Trophoblast cell (in vitro differentiated cells and primary cell): Measurements from ENCODE around the gene ADAMTSL1.

Source experiments
- DNase-seq, 2 donors: peaks; one replicate each; pipeline ENCODE4 v3.0.0-alpha.2; 2016
- H2AFZ ChIP-seq: 2 replicates; pipeline ENCODE4 v1.6.1; 2013; ENCODE audit warnings: low read length, moderate library complexity, mild to moderate bottlenecking; ENCODE audit not compliant: insufficient read depth, poor library complexity
- H2AK5ac ChIP-seq: 2 replicates; pipeline ENCODE4 v1.6.1; 2013; ENCODE audit warnings: mild to moderate bottlenecking, low read length
- H2BK120ac ChIP-seq: 2 replicates; pipeline ENCODE4 v1.6.1; 2013; ENCODE audit warnings: low read length, mild to moderate bottlenecking, moderate library complexity; ENCODE audit not compliant: insufficient read depth, poor library complexity
- H2BK12ac ChIP-seq: 2 replicates; pipeline ENCODE4 v1.6.1; 2013; ENCODE audit warnings: mild to moderate bottlenecking, low read length, moderate library complexity
- H2BK5ac ChIP-seq: 2 replicates; pipeline ENCODE4 v1.6.1; 2013; ENCODE audit warnings: low read length, low read depth, moderate library complexity, mild to moderate bottlenecking; ENCODE audit not compliant: poor library complexity
- H3K14ac ChIP-seq: 2 replicates; pipeline ENCODE4 v1.6.1; 2013; ENCODE audit warnings: mild to moderate bottlenecking, low read length
- H3K18ac ChIP-seq: 2 replicates; pipeline ENCODE4 v1.6.1; 2013; ENCODE audit warnings: mild to moderate bottlenecking, low read length
- H3K23ac ChIP-seq: 2 replicates; pipeline ENCODE4 v1.6.1; 2013; ENCODE audit warnings: low read length
- H3K27ac ChIP-seq: 2 replicates; pipeline ENCODE4 v1.5.1; 2013; ENCODE audit warnings: low read depth, mild to moderate bottlenecking, inconsistent platforms, low read length, moderate library complexity
- H3K27me3 ChIP-seq: 2 replicates; pipeline ENCODE4 v1.6.1; 2013; ENCODE audit warnings: inconsistent platforms, mild to moderate bottlenecking, low read length, moderate library complexity; ENCODE audit not compliant: insufficient read depth
- H3K36me3 ChIP-seq, 2 experiments: 1 replicate in 1 of 2; 2 replicates in 1 of 2; pipeline ENCODE4 v1.6.1; 2013; ENCODE audit warnings: low read length in 2 of 2, mild to moderate bottlenecking in 2 of 2, moderate library complexity in 1 of 2; ENCODE audit not compliant: insufficient read depth in 2 of 2, control insufficient read depth in 1 of 2
- H3K4ac ChIP-seq: 2 replicates; pipeline ENCODE4 v1.6.1; 2013; ENCODE audit warnings: low read depth, mild to moderate bottlenecking, low read length, moderate library complexity
- H3K4me1 ChIP-seq, 2 experiments: 1 replicate in 1 of 2; 2 replicates in 1 of 2; pipeline ENCODE4 v1.6.1; 2013; ENCODE audit warnings: low read length in 2 of 2, mild to moderate bottlenecking in 2 of 2, moderate library complexity in 1 of 2; ENCODE audit not compliant: insufficient read depth in 2 of 2, control insufficient read depth in 1 of 2
- H3K4me2 ChIP-seq: 2 replicates; pipeline ENCODE4 v1.6.1; 2013; ENCODE audit warnings: inconsistent platforms, mild to moderate bottlenecking, low read length, moderate library complexity
- H3K4me3 ChIP-seq: 2 replicates; pipeline ENCODE4 v1.5.1; 2013; ENCODE audit warnings: mild to moderate bottlenecking, low read depth, low read length, inconsistent platforms
- H3K79me1 ChIP-seq: one replicate; pipeline ENCODE4 v1.6.1; 2013; ENCODE audit warnings: low read length
- H3K79me2 ChIP-seq: 2 replicates; pipeline ENCODE4 v1.6.1; 2013; ENCODE audit warnings: low read length, mild to moderate bottlenecking; ENCODE audit not compliant: control insufficient read depth, insufficient read depth, poor library complexity
- H3K9ac ChIP-seq: 2 replicates; pipeline ENCODE4 v1.6.1; 2013; ENCODE audit warnings: mild to moderate bottlenecking, low read length
- H3K9me3 ChIP-seq: 2 replicates; pipeline ENCODE4 v1.6.1; 2013; ENCODE audit warnings: low read depth, mild to moderate bottlenecking, control low read depth, inconsistent platforms, low read length; ENCODE audit not compliant: insufficient read depth
- H4K12ac ChIP-seq: 2 replicates; pipeline ENCODE4 v1.6.1; 2013; ENCODE audit warnings: low read depth, mild to moderate bottlenecking, low read length, moderate library complexity
- H4K8ac ChIP-seq: 2 replicates; pipeline ENCODE4 v1.6.1; 2013; ENCODE audit warnings: low read depth, mild to moderate bottlenecking, low read length, moderate library complexity
- H4K91ac ChIP-seq: one replicate; pipeline ENCODE4 v1.6.1; 2013; ENCODE audit warnings: low read depth, mild to moderate bottlenecking, low read length, moderate library complexity
- WGBS: extraction: QIAGEN DNeasy Blood & Tissue Kit; methylation state at CpG from one replicate; pipeline ENCODE4 v1.1.7; 2013; ENCODE audit warnings: missing lambda C conversion rate; ENCODE audit not compliant: insufficient read length, insufficient coverage; ENCODE audit errors: extremely low coverage; 5-methylcytosine and 5-hydroxymethylcytosine counted together

Gene ADAMTSL1

GRCh38 chr9:18623221-18624079 lies 149.5 kb downstream of the ADAMTSL1 start:
- peak in 1 of 2 donors; percentile 15 for DNase-seq
- H3K9me3 ChIP-seq, result no peaks in the 10 kb centered on the region
- no peaks in the 10 kb centered on the region for H3K79me2 ChIP-seq
- no peak overlapping the region for H3K4ac ChIP-seq
- H3K9ac ChIP-seq, result no peak overlapping the region
- H2BK5ac ChIP-seq, result no peak overlapping the region
- WGBS, result no CpG with 5 or more reads among the region's 4 CpGs
- no peaks in the 10 kb centered on the region for H3K79me1 ChIP-seq
- no peak overlapping the region for H2AK5ac ChIP-seq
- no peak overlapping the region for H3K27ac ChIP-seq
- no peak overlapping the region for H4K8ac ChIP-seq
- H3K18ac ChIP-seq, result no peak overlapping the region
- no peak overlapping the region for H3K14ac ChIP-seq
- H4K12ac ChIP-seq, result no peak overlapping the region
- H2BK120ac ChIP-seq, result no peak overlapping the region
- no peaks in the 10 kb centered on the region for H3K4me1 ChIP-seq
- H2AFZ ChIP-seq, result no peak overlapping the region
- no peak overlapping the region for H4K91ac ChIP-seq
- H3K36me3 ChIP-seq, result no peaks in the 10 kb centered on the region
- H3K27me3 ChIP-seq, result no peaks in the 10 kb centered on the region
- H3K23ac ChIP-seq, result no peak overlapping the region
- no peak overlapping the region for H3K4me3 ChIP-seq
- H2BK12ac ChIP-seq, result no peak overlapping the region
- H3K4me2 ChIP-seq, result no peak overlapping the region

DNA sequence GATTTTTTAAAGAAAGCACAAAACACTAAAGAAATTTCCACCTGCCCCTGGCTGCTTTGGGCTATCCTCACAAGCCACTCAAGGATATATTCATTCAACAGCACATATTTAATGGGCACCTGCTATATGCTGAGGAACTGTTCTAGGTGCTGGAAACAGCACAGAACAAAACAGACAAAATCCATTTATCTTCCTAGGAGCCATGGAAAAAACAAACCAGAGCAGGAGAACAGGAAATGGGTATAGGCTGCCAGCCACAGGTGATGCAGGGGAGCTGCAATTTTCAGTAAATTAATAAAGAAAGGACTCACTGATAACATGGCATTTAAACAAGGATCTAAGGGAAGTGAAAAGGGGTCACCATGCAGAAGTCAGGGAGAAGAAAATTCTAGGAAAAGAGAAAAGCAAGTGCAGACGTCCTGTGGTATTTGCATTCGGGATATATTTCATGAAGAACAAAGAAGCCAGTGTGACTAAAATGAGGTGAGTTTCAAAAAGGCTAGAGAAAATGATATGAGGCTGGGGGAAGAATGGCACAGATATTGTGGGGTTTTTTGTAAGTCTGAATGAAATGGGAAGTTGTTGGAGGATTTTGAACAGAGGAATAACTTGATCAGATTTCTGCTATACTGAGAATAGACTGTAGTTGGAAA lies 152.2 kb downstream of the ADAMTSL1 start:
- Histone ChIP-seq H3K27ac (no peak overlapping the region), H2AFZ (no peak overlapping the region), H3K23ac (no peak overlapping the region), H2BK120ac (no peak overlapping the region), H4K91ac (no peak overlapping the region), H3K18ac (no peak overlapping the region), H2BK5ac (no peak overlapping the region), H3K79me2 (no peaks in the 10 kb centered on the region), H3K4ac (no peak overlapping the region), H3K9ac (no peak overlapping the region), H3K4me1 (no peaks in the 10 kb centered on the region), H3K9me3 (no peaks in the 10 kb centered on the region), H3K4me2 (no peak overlapping the region), H3K4me3 (no peak overlapping the region), H3K36me3 (no peaks in the 10 kb centered on the region), H2BK12ac (no peak overlapping the region), H4K8ac (no peak overlapping the region), H2AK5ac (no peak overlapping the region), H3K27me3 (no peaks in the 10 kb centered on the region), H3K79me1 (no peaks in the 10 kb centered on the region), H4K12ac (no peak overlapping the region), H3K14ac (no peak overlapping the region)
- DNase-seq, result no peak
- no CpG with 5 or more reads among the region's 2 CpGs for WGBS

DNA sequence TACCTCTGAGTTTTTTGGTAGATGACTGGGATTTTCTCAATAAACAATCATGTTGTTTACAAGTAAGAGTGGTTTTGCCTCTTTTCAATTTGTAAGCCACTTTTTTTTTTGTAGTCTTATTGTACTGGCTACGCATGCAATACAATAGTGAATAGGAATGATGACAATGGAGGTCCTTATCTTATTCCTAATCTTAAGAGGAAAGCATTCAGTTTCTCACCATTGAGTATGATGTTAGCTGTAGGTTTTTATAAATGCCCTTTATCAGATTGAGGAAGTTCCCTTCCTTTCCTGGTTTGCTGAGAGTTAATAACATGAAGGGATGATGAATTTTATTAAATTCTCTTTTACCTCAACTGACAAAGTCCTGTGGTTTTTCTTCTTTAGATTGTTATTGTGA lies 155.2 kb downstream of the ADAMTSL1 start:
- H3K18ac ChIP-seq, result no peak overlapping the region
- no peak overlapping the region for H2AK5ac ChIP-seq
- H4K8ac ChIP-seq, result no peak overlapping the region
- H2BK5ac ChIP-seq, result no peak overlapping the region
- H3K4me2 ChIP-seq, result no peak overlapping the region
- H3K27ac ChIP-seq, result no peak overlapping the region
- H3K79me2 ChIP-seq, result no peaks in the 10 kb centered on the region
- H3K4ac ChIP-seq, result no peak overlapping the region
- no peak overlapping the region for H3K14ac ChIP-seq
- H3K23ac ChIP-seq, result no peak overlapping the region
- H2AFZ ChIP-seq, result no peak overlapping the region
- H3K36me3 ChIP-seq, result no peaks in the 10 kb centered on the region
- no peaks in the 10 kb centered on the region for H3K79me1 ChIP-seq
- DNase-seq, result no peak
- no peaks in the 10 kb centered on the region for H3K4me1 ChIP-seq
- H3K4me3 ChIP-seq, result no peak overlapping the region
- no peaks in the 10 kb centered on the region for H3K27me3 ChIP-seq
- H2BK12ac ChIP-seq, result no peak overlapping the region
- H4K12ac ChIP-seq, result no peak overlapping the region
- whole genome bisulfite sequencing, result no CpG with 5 or more reads among the region's 1 CpG
- H3K9ac ChIP-seq, result no peak overlapping the region
- no peak overlapping the region for H4K91ac ChIP-seq
- H2BK120ac ChIP-seq, result no peak overlapping the region
- H3K9me3 ChIP-seq, result no peaks in the 10 kb centered on the region

DNA sequence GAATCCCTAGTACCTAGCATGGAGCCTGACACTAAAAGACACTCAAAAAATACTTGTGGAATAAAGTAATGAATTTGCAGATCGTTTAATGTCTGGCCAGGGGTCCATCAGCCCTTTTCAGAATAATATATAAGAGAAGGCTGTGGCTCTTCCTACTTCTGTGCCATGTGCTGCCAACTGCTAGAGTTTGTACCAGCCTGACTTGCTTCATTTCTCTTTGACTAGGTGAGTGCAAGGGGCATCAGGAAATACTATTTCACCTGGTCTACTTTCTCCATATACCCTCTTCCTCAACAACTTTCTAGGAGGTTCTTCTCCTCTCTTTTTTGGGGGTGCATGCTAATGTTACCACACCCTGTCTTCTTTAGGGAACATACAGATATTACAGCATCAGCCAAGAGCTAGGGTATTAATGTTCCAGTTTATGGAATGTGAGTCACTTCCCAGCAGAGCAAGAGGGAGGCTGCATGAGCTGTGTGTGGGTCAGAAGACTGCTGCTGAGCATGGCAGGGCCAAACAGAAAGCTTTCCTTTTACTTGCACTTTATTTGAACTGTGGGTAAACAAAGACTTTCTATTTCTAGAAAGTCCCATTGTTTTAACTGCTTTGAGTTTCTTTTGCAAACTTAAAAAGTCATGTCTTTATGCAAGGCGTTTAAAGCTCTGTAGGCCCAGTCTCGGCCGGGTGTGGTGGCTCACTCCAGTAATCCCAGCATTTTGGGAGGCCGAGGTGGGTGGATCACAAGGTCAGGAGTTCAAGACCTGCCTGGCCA lies 158.9 kb downstream of the ADAMTSL1 start:
- Histone ChIP-seq H2BK12ac (no peak overlapping the region), H2AK5ac (no peak overlapping the region), H4K8ac (no peak overlapping the region), H2BK120ac (no peak overlapping the region), H3K4me3 (no peak overlapping the region), H2AFZ (no peak overlapping the region), H3K9me3 (no peaks in the 10 kb centered on the region), H3K4ac (no peak overlapping the region), H3K79me2 (no peaks in the 10 kb centered on the region), H3K23ac (no peak overlapping the region), H3K27me3 (no peaks in the 10 kb centered on the region), H4K91ac (no peak overlapping the region), H4K12ac (no peak overlapping the region), H3K9ac (no peak overlapping the region), H3K18ac (no peak overlapping the region), H3K4me2 (no peak overlapping the region), H3K79me1 (no peaks in the 10 kb centered on the region), H3K36me3 (no peaks in the 10 kb centered on the region), H3K14ac (no peak overlapping the region), H3K4me1 (no peaks in the 10 kb centered on the region), H2BK5ac (no peak overlapping the region), H3K27ac (no peak overlapping the region)
- no peak for DNase-seq
- no CpG with 5 or more reads among the region's 5 CpGs for WGBS
